Vagina (tissue), 2 donors: ENCODE results near the gene NKIRAS1.

Experiments
- CTCF ChIP-seq, 3 experiments: fragments of 450-650 bp in 2 of 3; fragments of 200-600 bp in 1 of 3; sonication (generic) in 1 of 3; IDR thresholded peaks; one replicate each; pipeline ENCODE4 v1.5.1; 2017 to 2019; ENCODE audit warnings: antibody characterized with exemption in 3 of 3, mild to moderate bottlenecking in 2 of 3, moderate library complexity in 2 of 3
- POLR2A ChIP-seq, 2 donors: fragments of 450-650 bp; IDR thresholded peaks; one replicate each; pipeline ENCODE4 v1.6.1; 2017; ENCODE audit warnings: antibody characterized with exemption in 2 of 2, mild to moderate bottlenecking in 2 of 2, moderate library complexity in 2 of 2
- POLR2AphosphoS5 ChIP-seq, 2 donors: sonication (generic); formaldehyde crosslinking; IDR thresholded peaks; one replicate each; pipeline ENCODE4 v1.9.0; 2017; ENCODE audit warnings: antibody characterized with exemption in 2 of 2, mild to moderate bottlenecking in 2 of 2, low read depth in 1 of 2; ENCODE audit not compliant: insufficient read depth in 1 of 2

- TF ChIP-seq CTCF (IDR thresholded peaks at IDR 0.05) (no peak), POLR2A (IDR thresholded peaks at IDR 0.05) (no peak), POLR2AphosphoS5 (IDR thresholded peaks at IDR 0.05; ENCODE audit: insufficient read depth in 1 of 2, low read depth in 1 of 2) (no peak)
Measured at GRCh38 chr3:23941440-23941839, 24.6 kb upstream of the NKIRAS1 start.
